BLaER1 treated with 17β-estradiol and CSF1 and Interleukin-3, amounts not matched to agents 10 nM and 100 nM (cell line): ENCODE results near the gene CD244.

ENCODE experiments used
- H3K27ac ChIP-seq, 11 experiments: shearing (Covaris generic); formaldehyde crosslinking; 2 replicates each; pipeline ENCODE4 v1.8.1; 2022
- H3K27me3 ChIP-seq, 11 experiments: shearing (Covaris generic); formaldehyde crosslinking; 2 replicates each; pipeline ENCODE4 v1.8.1; 2022
- H3K36me3 ChIP-seq, 11 experiments: shearing (Covaris generic); formaldehyde crosslinking; 2 replicates each; pipeline ENCODE4 v1.8.1; 2022
- H3K4me1 ChIP-seq, 10 experiments: shearing (Covaris generic); formaldehyde crosslinking; 2 replicates each; pipeline ENCODE4 v1.8.1; 2022
- H3K4me2 ChIP-seq, 11 experiments: shearing (Covaris generic); formaldehyde crosslinking; 2 replicates each; pipeline ENCODE4 v1.8.1; 2022
- H3K4me3 ChIP-seq, 10 experiments: shearing (Covaris generic); formaldehyde crosslinking; 2 replicates each; pipeline ENCODE4 v1.8.1; 2022
- H3K9ac ChIP-seq, 11 experiments: shearing (Covaris generic); formaldehyde crosslinking; 2 replicates each; pipeline ENCODE4 v1.8.1; 2022
- H3K9me3 ChIP-seq, 11 experiments: shearing (Covaris generic); formaldehyde crosslinking; replicated peaks in 1 of 11; 2 replicates each; pipeline ENCODE4 v1.8.1; 2022
- H4K20me1 ChIP-seq, 11 experiments: shearing (Covaris generic); formaldehyde crosslinking; 2 replicates each; pipeline ENCODE4 v1.8.1; 2022
- Cebpa-rat ChIP-seq, 11 experiments: shearing (Covaris generic); IDR thresholded peaks; 2 replicates each; pipeline ENCODE4 v1.8.1; 2022

Gene CD244

DNA sequence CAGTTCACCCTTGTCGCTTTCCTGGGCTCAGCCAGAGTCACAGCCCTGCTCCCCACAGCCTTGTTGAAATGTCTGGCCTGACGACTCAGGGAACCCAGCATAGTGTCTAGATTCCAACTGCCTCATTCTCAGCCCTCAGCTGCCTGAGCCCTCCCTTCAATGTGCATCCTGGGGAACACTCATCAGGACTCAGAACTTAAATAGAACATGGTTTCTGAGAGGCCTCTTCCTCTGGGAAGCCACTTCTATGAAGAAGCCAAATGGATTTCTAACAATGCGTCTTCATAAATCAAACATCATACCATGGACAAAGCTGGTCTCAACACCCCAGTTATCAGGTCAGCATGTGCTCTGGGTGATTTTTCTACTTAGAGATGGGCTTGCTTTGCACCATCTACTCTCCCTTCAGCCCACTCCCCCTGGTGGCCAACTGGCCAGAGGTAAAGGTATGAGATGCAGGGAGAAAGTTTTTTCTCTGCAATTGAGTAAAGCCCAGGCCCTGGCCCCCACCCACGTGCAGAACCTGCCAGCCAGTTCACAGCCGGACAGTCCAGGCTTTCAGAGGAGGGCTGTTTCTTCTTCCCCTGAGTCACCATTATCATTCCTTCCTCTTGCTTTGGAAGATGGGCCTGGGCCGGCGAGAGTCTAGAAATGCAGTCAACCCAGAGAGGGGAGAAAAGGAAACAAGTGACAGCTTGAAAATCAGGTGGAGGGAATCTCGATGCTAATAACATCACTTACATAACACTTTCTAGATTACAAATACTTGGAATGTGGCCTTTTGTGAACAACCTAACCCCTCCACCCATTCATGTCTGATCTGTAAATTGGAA is 32.1 kb downstream of the CD244 start:
- Histone ChIP-seq H3K36me3 (no peaks in the 10 kb centered on the region), H3K4me3 (no peak overlapping the region), H3K4me1 (peaks cover 9 to 29% (median 16%) of the 10 kb centered on the region in 10 experiments), H3K27me3 (no peaks in the 10 kb centered on the region), H3K9me3 (no peaks in the 10 kb centered on the region), H3K4me2 (peak overlapping the region in 2 of 11 experiments; percentile 6 to 37; a peak in 3 of 22 replicates), H3K9ac (no peak overlapping the region), H4K20me1 (no peaks in the 10 kb centered on the region; a peak in 1 of 22 replicates), H3K27ac (no peak overlapping the region)
- no peak for TF ChIP-seq Cebpa-rat (IDR thresholded peaks at IDR 0.05)

DNA sequence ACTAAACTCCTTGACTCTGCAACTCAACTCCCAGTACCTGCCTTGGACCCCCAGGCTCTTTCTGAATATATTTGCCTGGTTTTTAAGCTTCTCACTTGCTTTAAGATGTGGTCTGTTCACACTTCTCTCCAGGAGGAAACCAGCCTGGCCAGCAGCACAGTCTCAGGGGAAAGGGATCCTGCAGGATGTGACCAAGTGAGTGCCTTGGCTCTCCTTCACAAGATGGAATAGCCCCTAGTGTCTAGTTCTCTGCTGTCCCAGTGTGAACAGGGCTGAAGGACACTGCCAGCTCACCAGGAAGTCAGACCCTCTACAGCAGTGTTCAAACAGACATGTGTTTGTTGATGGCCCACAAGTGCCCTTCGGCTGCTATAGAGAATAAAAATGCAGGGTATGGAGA is 32.9 kb downstream of the CD244 start:
- Histone ChIP-seq H3K27ac (no peak overlapping the region), H3K4me3 (no peak overlapping the region), H3K9ac (no peak overlapping the region), H3K27me3 (no peaks in the 10 kb centered on the region), H3K9me3 (no peaks in the 10 kb centered on the region), H3K36me3 (no peaks in the 10 kb centered on the region), H3K4me1 (peaks cover 6 to 22% (median 12%) of the 10 kb centered on the region in 10 experiments; a peak in 16 of 20 replicates), H4K20me1 (no peaks in the 10 kb centered on the region; a peak in 1 of 22 replicates), H3K4me2 (peak overlapping the region in 2 of 11 experiments; percentile 6 to 15; a peak in 3 of 22 replicates)
- TF ChIP-seq Cebpa-rat (IDR thresholded peaks at IDR 0.05), result no peak

- Histone ChIP-seq H3K9me3 (no peaks in the 10 kb centered on the region), H3K9ac (no peak overlapping the region), H3K27ac (no peak overlapping the region), H3K4me1 (peaks cover 6 to 17% (median 12%) of the 10 kb centered on the region in 10 experiments; a peak in 16 of 20 replicates), H3K36me3 (no peaks in the 10 kb centered on the region; a peak in 1 of 22 replicates), H4K20me1 (no peaks in the 10 kb centered on the region; a peak in 1 of 22 replicates), H3K27me3 (no peaks in the 10 kb centered on the region), H3K4me3 (no peak overlapping the region), H3K4me2 (peak overlapping the region in 6 of 11 experiments; percentile 3 to 63 (median 12); a peak in 6 of 22 replicates)
- peak in 5 of 11 experiments; percentile 8 to 76 (median 17); a peak in 5 of 22 replicates for TF ChIP-seq Cebpa-rat (IDR thresholded peaks at IDR 0.05)
Measured at GRCh38 chr1:160827418-160827817, 35.3 kb downstream of the CD244 start.

DNA sequence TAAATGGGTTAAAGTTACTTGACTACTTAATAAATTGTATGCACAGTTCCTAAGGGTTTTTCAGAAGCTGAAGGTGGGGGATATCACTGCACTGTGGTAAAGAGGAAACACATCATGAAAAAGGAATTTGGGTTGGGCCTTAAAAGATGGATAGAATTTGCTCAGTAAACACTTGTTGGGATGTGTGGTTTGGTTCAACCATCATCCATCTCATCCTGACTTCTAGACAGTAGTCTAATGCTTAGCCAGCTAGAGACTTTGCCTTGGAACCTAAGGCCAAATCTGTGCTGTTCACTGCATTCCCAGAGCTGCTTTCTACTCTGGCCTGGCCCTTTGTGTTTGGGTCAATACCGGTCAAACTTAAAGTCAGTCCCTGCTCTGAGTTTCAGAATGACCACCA is 36.1 kb downstream of the CD244 start:
- no peak overlapping the region for H3K4me3 ChIP-seq
- no peak overlapping the region for H3K27ac ChIP-seq
- no peak for TF ChIP-seq Cebpa-rat (IDR thresholded peaks at IDR 0.05)
- H4K20me1 ChIP-seq, result no peaks in the 10 kb centered on the region; a peak in 1 of 22 replicates
- no peaks in the 10 kb centered on the region for H3K27me3 ChIP-seq
- no peaks in the 10 kb centered on the region for H3K9me3 ChIP-seq
- peaks cover 6 to 17% (median 12%) of the 10 kb centered on the region in 10 experiments; a peak in 16 of 20 replicates for H3K4me1 ChIP-seq
- H3K4me2 ChIP-seq, result no peak overlapping the region
- no peaks in the 10 kb centered on the region; a peak in 1 of 22 replicates for H3K36me3 ChIP-seq
- H3K9ac ChIP-seq, result no peak overlapping the region

- Histone ChIP-seq H3K36me3 (no peaks in the 10 kb centered on the region; a peak in 1 of 22 replicates), H3K4me3 (no peak overlapping the region), H3K4me2 (no peak overlapping the region), H3K9me3 (no peaks in the 10 kb centered on the region), H3K27ac (no peak overlapping the region), H3K4me1 (peaks cover 0 to 13% (median 3%) of the 10 kb centered on the region in 10 experiments; a peak in 9 of 20 replicates), H4K20me1 (no peaks in the 10 kb centered on the region), H3K27me3 (no peaks in the 10 kb centered on the region), H3K9ac (no peak overlapping the region)
- no peak for TF ChIP-seq Cebpa-rat (IDR thresholded peaks at IDR 0.05)
Measured at GRCh38 chr1:160823296-160823695, 39.4 kb downstream of the CD244 start.

- H3K9ac ChIP-seq, result no peak overlapping the region
- no peak overlapping the region for H3K4me2 ChIP-seq
- no peaks in the 10 kb centered on the region for H3K9me3 ChIP-seq
- no peak for TF ChIP-seq Cebpa-rat (IDR thresholded peaks at IDR 0.05)
- no peaks in the 10 kb centered on the region; a peak in 1 of 22 replicates for H3K36me3 ChIP-seq
- H3K4me1 ChIP-seq, result no peaks in the 10 kb centered on the region
- H3K27me3 ChIP-seq, result no peaks in the 10 kb centered on the region
- H3K4me3 ChIP-seq, result no peak overlapping the region
- H4K20me1 ChIP-seq, result no peaks in the 10 kb centered on the region
- no peak overlapping the region for H3K27ac ChIP-seq
Measured at GRCh38 chr1:160821627-160822026, 41.1 kb downstream of the CD244 start.

DNA sequence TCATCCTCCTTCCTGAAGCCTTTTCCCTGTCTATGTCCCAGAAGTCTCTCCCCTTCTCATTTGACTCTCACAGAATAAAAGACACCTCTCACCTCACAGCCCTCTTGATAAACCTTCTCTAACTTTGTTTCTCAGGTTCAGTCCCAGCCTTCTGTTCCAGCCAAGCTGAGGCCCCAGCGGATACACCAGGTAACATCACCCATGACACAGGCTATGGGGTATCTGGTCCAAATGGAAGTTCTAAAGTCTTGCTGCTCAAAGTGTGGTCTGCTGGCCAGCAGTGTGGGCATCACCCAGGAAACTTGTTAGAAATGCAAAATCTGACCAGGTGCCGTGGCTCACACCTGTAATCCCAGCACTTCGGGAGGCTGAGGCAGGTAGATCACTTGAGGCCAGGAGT is 43.5 kb downstream of the CD244 start:
- no peak overlapping the region for H3K9ac ChIP-seq
- H4K20me1 ChIP-seq, result no peaks in the 10 kb centered on the region
- no peak overlapping the region for H3K4me3 ChIP-seq
- H3K9me3 ChIP-seq, result no peaks in the 10 kb centered on the region
- peaks cover 0 to 5% (median 0%) of the 10 kb centered on the region in 11 experiments; a peak in 1 of 22 replicates for H3K36me3 ChIP-seq
- H3K27ac ChIP-seq, result no peak overlapping the region
- no peak for TF ChIP-seq Cebpa-rat (IDR thresholded peaks at IDR 0.05)
- no peaks in the 10 kb centered on the region for H3K4me1 ChIP-seq
- no peak overlapping the region for H3K4me2 ChIP-seq
- H3K27me3 ChIP-seq, result no peaks in the 10 kb centered on the region

GRCh38 chr1:160818207-160818937 is 44.3 kb downstream of the CD244 start:
- no peak overlapping the region for H3K9ac ChIP-seq
- H3K9me3 ChIP-seq, result no peaks in the 10 kb centered on the region
- TF ChIP-seq Cebpa-rat (IDR thresholded peaks at IDR 0.05), result no peak

DNA sequence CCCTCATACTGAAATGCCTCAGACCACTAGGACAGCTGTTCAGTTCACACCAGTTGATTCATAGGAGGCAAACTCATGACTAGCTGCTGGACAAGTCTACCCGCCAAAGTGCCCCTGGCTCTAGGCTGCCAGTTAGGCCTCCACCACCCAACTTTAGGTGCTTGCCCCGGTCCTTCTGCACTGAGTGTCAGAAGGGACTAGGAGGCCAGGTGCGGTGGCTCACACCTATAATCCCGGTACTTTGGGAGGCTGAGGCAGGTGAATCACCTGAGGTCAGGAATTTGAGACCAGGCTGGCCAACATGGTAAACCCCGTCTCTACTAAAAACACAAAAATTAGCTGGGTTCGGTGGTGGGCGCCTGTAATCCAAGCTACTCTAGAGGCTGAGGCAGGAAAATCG is 47.8 kb downstream of the CD244 start:
- no peaks in the 10 kb centered on the region for H3K9me3 ChIP-seq
- H3K4me1 ChIP-seq, result no peaks in the 10 kb centered on the region
- no peak for TF ChIP-seq Cebpa-rat (IDR thresholded peaks at IDR 0.05)
- H3K36me3 ChIP-seq, result peaks cover 0 to 5% (median 0%) of the 10 kb centered on the region in 11 experiments; a peak in 1 of 22 replicates
- no peaks in the 10 kb centered on the region for H4K20me1 ChIP-seq
- H3K27me3 ChIP-seq, result no peaks in the 10 kb centered on the region
- no peak overlapping the region for H3K4me3 ChIP-seq
- H3K27ac ChIP-seq, result no peak overlapping the region
- no peak overlapping the region for H3K9ac ChIP-seq
- no peak overlapping the region for H3K4me2 ChIP-seq

More at GRCh38 chr1:160818207-160818937, 44.3 kb downstream of the CD244 start:
- H3K4me3 ChIP-seq, result no peak overlapping the region
- H3K27ac ChIP-seq, result no peak overlapping the region
- no peak overlapping the region for H3K4me2 ChIP-seq
- H3K36me3 ChIP-seq, result peaks cover 0 to 5% (median 0%) of the 10 kb centered on the region in 11 experiments; a peak in 1 of 22 replicates
- H4K20me1 ChIP-seq, result no peaks in the 10 kb centered on the region
- no peaks in the 10 kb centered on the region for H3K27me3 ChIP-seq
- H3K4me1 ChIP-seq, result no peaks in the 10 kb centered on the region
